OCI-LY3 (cell line): Measurements from ENCODE around the gene ARRB2.
"Not testable (repeated sequence)": the region's sequence is repeated elsewhere in the genome, so short reads cannot be mapped to it uniquely, and the experiment has no call there.

Source experiments
- H2AFZ ChIP-seq: fragments of 200-600, 300-600 bp; shearing (Covaris generic); 2 replicates; pipeline ENCODE4 v1.6.0; 2014; ENCODE audit warnings: antibody characterized with exemption, low read depth, low read length
- H3K27ac ChIP-seq: fragments of 200-600, 300-600 bp; sonication (generic); 2 replicates; pipeline ENCODE4 v1.5.1; 2014; ENCODE audit warnings: mild to moderate bottlenecking, low read length, moderate library complexity, mixed read lengths
- H3K27me3 ChIP-seq: fragments of 200-600, 300-600 bp; sonication (generic); 2 replicates; pipeline ENCODE4 v1.6.1; 2014; ENCODE audit warnings: low read depth, low read length, mixed read lengths
- H3K36me3 ChIP-seq: fragments of 200-600, 300-600 bp; sonication (generic); replicated peaks from 2 replicates; pipeline ENCODE3; 2014; ENCODE audit warnings: low read depth, low read length, mixed read lengths
- H3K4me1 ChIP-seq: fragments of 300-600, 200-600 bp; sonication (generic); 2 replicates; pipeline ENCODE4 v1.6.1; 2014; ENCODE audit warnings: low read length, mixed read lengths
- H3K4me2 ChIP-seq: fragments of 200-600, 300-600 bp; sonication (generic); 2 replicates; pipeline ENCODE4 v1.6.1; 2014; ENCODE audit warnings: low read length, mixed read lengths
- H3K4me3 ChIP-seq: fragments of 300-600, 200-600 bp; sonication (generic); 2 replicates; pipeline ENCODE4 v1.5.1; 2014; ENCODE audit warnings: antibody characterized with exemption, mild to moderate bottlenecking, low read length, moderate library complexity
- H3K79me2 ChIP-seq: fragments of 300-600, 200-600 bp; shearing (Covaris generic); 2 replicates; pipeline ENCODE4 v1.6.1; 2014; ENCODE audit warnings: mild to moderate bottlenecking, low read length, mixed read lengths
- H3K9ac ChIP-seq: fragments of 300-600, 200-600 bp; shearing (Covaris generic); 2 replicates; pipeline ENCODE4 v1.6.0; 2014; ENCODE audit warnings: mild to moderate bottlenecking, low read length, moderate library complexity
- H3K9me3 ChIP-seq: fragments of 200-600, 300-600 bp; shearing (Covaris generic); 2 replicates; pipeline ENCODE4 v1.6.1; 2014; ENCODE audit warnings: low read length, mixed read lengths; ENCODE audit not compliant: insufficient read depth
- H4K20me1 ChIP-seq: fragments of 200-600, 300-600 bp; sonication (generic); 2 replicates; pipeline ENCODE4 v1.6.1; 2016; ENCODE audit warnings: low read length, mixed read lengths; ENCODE audit not compliant: insufficient read depth
- EZH2phosphoT487 ChIP-seq: fragments of 200-600 bp; shearing (Covaris generic); IDR thresholded peaks from 2 replicates; pipeline ENCODE4 v1.6.1; 2018; ENCODE audit warnings: antibody characterized with exemption, mixed run types, low read depth
- TF ChIP-seq, protein P1 (sequence below): fragments of 200-600, 300-600 bp; sonication (generic); IDR thresholded peaks from 2 replicates; pipeline ENCODE4 v1.5.1; 2014; ENCODE audit warnings: antibody characterized with exemption, low read length, low read depth

ARRB2 gene

DNA sequence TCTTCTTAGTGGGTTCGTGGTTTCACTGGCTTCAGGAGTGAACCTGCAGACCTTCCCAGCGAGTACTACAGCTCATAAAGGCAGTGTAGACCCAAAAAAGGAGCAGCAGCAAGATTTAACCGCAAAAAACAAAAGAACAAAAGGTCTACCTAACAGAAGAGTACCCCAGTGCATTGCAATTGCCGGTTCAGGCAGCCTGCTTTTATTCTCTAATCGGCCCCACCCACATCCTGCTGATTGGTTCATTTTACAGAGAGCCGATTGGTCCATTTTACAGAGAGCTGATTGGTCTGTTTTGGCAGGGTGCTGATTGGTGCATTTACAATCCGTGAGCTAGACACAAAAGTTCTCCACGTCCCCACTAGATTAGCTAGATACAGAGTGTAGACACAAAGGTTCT, 2.0 kb upstream of the ARRB2 start:
- peaks cover 18% of the 10 kb centered on the region for H3K4me1 ChIP-seq

DNA sequence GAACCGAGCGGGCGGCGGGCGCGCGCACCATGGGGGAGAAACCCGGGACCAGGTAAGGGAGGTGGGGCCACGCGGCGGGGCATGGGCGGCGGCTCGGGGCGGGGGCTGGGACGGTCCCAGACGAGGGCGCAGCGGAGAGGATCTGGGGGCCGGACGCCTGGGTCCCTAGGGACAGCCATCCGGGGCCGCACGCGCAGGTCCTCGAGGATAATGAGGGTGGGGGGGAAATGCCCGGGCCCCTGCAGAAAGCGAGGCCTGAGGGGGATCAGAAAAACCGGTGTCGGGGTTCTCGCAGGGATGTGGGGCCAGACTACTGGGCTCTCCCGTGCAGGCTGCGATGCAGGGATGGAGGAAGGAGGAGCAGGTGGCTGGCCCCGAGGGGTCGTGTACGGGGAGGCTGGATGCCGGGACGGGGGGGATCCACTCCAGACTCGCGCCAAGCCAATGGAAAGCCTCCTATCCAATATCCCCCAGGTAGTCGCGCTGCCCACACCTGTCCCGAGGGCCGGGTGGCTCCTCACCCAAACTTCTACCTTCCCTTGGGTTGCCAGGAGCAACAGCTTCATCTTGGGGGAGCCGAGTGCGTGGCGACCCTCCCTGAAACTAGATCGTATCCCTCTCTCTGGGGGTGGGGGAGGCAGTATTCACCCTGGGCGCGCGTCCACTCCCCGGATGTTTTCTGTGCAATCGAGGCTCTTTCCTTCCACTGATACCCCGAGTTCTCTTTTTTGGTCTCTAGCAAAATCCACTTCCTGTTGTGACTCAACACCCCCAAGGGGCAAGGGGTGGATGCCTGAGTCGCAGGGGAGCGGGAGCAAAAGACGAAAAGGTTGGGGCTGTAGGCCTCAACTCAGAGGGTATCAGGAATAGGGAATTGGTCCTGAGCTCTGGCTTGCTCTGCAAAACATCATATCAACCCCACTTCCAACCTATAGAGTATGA, 532 bp downstream of the ARRB2 start:
- Histone ChIP-seq H3K4me2 (peak overlapping the region; percentile 98), H3K9me3 (no peaks in the 10 kb centered on the region), H3K27me3 (no peaks in the 10 kb centered on the region), H3K27ac (peak overlapping the region; percentile 57), H2AFZ (no peak overlapping the region; the same call in 1 of the 2 replicates), H3K79me2 (peaks cover 18% of the 10 kb centered on the region), H3K4me1 (peaks cover 12% of the 10 kb centered on the region), H3K4me3 (peak overlapping the region; percentile 92), H3K36me3 (no peaks in the 10 kb centered on the region), H4K20me1 (no peaks in the 10 kb centered on the region), H3K9ac (peak overlapping the region; percentile 85)
- no peak for TF ChIP-seq EZH2phosphoT487
- TF ChIP-seq, protein P1, sequence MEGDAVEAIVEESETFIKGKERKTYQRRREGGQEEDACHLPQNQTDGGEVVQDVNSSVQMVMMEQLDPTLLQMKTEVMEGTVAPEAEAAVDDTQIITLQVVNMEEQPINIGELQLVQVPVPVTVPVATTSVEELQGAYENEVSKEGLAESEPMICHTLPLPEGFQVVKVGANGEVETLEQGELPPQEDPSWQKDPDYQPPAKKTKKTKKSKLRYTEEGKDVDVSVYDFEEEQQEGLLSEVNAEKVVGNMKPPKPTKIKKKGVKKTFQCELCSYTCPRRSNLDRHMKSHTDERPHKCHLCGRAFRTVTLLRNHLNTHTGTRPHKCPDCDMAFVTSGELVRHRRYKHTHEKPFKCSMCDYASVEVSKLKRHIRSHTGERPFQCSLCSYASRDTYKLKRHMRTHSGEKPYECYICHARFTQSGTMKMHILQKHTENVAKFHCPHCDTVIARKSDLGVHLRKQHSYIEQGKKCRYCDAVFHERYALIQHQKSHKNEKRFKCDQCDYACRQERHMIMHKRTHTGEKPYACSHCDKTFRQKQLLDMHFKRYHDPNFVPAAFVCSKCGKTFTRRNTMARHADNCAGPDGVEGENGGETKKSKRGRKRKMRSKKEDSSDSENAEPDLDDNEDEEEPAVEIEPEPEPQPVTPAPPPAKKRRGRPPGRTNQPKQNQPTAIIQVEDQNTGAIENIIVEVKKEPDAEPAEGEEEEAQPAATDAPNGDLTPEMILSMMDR = no peak

More for the DNA sequence above, 2.0 kb upstream of the ARRB2 start:
- Histone ChIP-seq H3K4me3 (no peak overlapping the region), H3K4me2 (no peak overlapping the region), H3K9me3 (no peaks in the 10 kb centered on the region), H4K20me1 (no peaks in the 10 kb centered on the region), H3K27me3 (no peaks in the 10 kb centered on the region), H3K9ac (no peak overlapping the region), H3K27ac (no peak overlapping the region), H2AFZ (no peak overlapping the region), H3K79me2 (peaks cover 34% of the 10 kb centered on the region), H3K36me3 (no peaks in the 10 kb centered on the region)
- TF ChIP-seq, protein P1 = no peak

DNA sequence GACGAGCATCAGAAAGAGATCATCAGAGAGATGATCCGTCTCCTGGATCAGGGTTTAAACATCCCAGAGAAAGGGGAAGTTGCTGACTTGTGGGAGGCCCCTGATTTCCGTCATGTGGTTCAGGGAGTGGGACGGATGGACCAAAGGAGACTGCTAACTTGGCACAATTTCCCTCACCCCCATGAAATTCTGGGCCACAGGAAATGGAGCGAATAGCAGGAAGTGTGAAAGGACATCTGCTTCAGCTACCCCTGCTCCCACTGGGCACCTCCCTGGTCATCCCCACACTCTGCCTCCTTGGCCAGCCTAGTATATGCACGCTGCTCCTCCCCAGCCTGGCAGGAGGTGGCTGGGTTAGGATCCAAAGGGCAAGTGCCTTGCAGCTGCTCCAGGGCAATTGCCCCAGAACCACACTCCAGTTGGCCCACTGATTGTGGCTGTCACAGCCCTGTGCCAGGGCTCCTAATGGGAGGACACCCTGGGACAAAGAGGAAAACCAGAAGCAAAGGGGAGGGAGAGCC, 1.3 kb downstream of the ARRB2 start:
- Histone ChIP-seq H2AFZ (no peak overlapping the region), H3K27ac (peak overlapping the region; percentile 57), H3K9ac (peak overlapping the region; percentile 85), H3K4me2 (peak overlapping the region; percentile 98), H3K36me3 (no peaks in the 10 kb centered on the region), H3K9me3 (no peaks in the 10 kb centered on the region), H3K4me3 (peak overlapping the region; percentile 92), H4K20me1 (no peaks in the 10 kb centered on the region), H3K4me1 (peaks cover 12% of the 10 kb centered on the region), H3K27me3 (no peaks in the 10 kb centered on the region), H3K79me2 (peaks cover 18% of the 10 kb centered on the region)
- TF ChIP-seq EZH2phosphoT487 = no peak
- TF ChIP-seq, protein P1 = no peak

DNA sequence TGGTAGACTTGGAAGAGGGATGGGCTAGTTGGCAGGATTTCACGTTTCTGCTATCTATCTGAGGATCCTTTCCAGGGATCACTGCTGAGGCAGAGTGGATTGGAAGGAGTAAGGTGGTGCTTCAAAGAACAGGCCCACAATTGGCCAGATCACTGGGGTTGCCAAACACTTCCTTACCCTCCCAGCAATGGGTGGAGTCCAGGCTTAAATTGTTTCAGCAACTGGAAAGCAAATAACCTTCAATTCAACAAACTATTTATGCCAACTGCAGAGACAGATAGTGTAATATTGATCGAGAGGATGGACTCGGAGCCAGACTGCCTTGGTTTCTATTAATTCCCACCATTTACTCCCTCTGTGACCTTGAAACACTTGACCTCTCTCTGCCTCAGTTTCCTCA, 2.1 kb downstream of the ARRB2 start:
- Histone ChIP-seq H2AFZ (no peak overlapping the region), H4K20me1 (no peaks in the 10 kb centered on the region), H3K4me1 (peaks cover 12% of the 10 kb centered on the region), H3K27ac (no peak overlapping the region), H3K36me3 (no peaks in the 10 kb centered on the region), H3K27me3 (no peaks in the 10 kb centered on the region), H3K9ac (no peak overlapping the region), H3K9me3 (no peaks in the 10 kb centered on the region), H3K4me2 (no peak overlapping the region), H3K79me2 (peaks cover 18% of the 10 kb centered on the region), H3K4me3 (no peak overlapping the region)
- TF ChIP-seq, protein P1 = no peak
- TF ChIP-seq EZH2phosphoT487 = no peak

DNA sequence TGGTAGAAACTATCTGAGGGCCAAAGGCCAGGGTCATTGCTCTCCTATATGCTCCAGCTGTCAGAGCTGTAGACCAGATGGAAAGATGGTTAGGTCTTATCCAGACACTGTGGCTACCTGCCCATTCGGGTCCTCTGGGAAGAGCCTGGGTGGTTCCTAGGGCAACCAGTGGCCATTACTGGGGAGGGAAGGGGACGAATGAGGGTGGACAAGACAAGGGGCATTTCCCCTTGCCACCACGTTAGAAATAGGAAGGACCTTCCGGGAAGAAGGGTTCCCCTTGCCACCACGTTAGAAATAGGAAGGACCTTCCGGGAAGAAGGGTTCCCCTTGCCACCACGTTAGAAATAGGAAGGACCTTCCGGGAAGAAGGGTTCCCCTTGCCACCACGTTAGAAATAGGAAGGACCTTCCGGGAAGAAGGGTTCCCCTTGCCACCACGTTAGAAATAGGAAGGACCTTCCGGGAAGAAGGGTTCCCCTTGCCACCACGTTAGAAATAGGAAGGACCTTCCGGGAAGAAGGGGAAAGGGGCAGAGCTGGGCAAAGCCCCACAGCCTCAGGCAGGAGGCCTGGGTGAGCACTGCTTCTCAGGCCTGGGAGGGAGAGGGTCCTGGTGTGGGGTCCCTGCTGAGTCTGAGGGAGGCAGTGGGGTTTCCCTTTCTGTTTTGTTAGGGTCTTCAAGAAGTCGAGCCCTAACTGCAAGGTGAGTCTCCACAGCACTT, 4.1 kb downstream of the ARRB2 start:
- not testable (repeated sequence) for H4K20me1 ChIP-seq, H3K4me2 ChIP-seq, H3K9me3 ChIP-seq, H2AFZ ChIP-seq, H3K36me3 ChIP-seq, H3K9ac ChIP-seq, H3K4me3 ChIP-seq, H3K27me3 ChIP-seq, H3K27ac ChIP-seq
- H3K4me1 ChIP-seq = peaks cover 12% of the 10 kb centered on the region
- peaks cover 18% of the 10 kb centered on the region for H3K79me2 ChIP-seq
